HG03571 (cell line): ENCODE results near the gene CCR5.
"Not testable (repeated sequence)": the region's sequence is repeated elsewhere in the genome, so short reads cannot be mapped to it uniquely, and the experiment has no call there.

ENCODE experiments used
- ATAC-seq: cut with Tn5 transposase; IDR thresholded peaks from one replicate; pipeline ENCODE4 v1.9.1; 2021; ENCODE audit not compliant: unreplicated experiment

CCR5 gene

DNA sequence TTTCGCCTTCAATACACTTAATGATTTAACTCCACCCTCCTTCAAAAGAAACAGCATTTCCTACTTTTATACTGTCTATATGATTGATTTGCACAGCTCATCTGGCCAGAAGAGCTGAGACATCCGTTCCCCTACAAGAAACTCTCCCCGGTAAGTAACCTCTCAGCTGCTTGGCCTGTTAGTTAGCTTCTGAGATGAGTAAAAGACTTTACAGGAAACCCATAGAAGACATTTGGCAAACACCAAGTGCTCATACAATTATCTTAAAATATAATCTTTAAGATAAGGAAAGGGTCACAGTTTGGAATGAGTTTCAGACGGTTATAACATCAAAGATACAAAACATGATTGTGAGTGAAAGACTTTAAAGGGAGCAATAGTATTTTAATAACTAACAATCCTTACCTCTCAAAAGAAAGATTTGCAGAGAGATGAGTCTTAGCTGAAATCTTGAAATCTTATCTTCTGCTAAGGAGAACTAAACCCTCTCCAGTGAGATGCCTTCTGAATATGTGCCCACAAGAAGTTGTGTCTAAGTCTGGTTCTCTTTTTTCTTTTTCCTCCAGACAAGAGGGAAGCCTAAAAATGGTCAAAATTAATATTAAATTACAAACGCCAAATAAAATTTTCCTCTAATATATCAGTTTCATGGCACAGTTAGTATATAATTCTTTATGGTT, at the start of gene CCR5:
CCR5 (plus strand) TSS at position 108 of the 680 bp plus-strand sequence. CDS start 1,957 bp downstream, outside the sequence.
- no peak for ATAC-seq

DNA sequence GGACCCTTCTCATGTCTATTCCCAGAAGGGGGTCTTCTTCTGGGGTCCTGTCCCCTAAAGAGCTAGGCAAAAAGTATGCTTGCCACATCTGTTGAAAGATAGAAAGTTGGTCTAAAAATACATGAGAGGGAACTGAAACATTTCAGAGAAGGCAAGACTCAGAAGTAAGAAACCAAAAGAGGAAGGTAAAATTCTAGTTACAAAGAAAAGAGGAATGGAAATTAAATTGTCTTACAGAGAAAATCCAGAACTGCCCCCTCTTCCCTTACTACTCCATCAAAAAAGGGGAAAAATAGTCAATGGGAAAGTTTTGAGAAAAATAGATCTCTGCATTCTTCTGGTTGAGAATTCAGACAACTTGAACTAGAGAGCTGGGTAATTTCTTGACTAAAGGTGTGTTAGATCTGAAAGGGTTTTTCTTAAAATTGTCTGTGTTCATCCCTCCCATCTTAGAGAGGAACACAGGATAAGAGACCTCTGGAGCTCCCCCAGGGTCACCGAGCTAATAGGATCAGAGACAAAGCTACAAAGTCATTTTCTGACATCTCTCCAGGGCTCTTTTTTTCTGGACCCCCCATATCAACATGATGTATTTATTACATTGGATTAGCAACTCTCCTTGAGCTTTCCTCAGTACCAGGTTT, 49.2 kb upstream of the CCR5 start:
- ATAC-seq = no peak

DNA sequence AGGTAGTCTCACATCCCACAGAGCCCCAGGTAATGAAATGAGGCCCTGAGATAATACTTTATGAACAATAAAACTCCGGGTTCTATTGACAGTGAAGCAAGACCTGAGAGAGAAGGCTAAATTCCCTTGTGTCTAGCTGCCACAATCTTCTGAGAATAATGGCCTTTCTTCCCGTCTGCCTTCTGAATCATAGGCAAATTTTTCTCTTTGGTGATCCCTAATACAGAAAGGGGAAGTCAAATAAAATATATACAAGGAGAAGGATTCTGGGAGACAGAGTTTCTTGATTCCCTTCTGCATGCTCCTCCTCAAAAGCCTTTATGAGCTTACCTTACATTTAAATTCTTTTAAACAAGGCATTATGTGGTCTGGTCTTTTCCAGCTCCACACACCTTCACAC, 46.7 kb upstream of the CCR5 start:
- no peak for ATAC-seq

DNA sequence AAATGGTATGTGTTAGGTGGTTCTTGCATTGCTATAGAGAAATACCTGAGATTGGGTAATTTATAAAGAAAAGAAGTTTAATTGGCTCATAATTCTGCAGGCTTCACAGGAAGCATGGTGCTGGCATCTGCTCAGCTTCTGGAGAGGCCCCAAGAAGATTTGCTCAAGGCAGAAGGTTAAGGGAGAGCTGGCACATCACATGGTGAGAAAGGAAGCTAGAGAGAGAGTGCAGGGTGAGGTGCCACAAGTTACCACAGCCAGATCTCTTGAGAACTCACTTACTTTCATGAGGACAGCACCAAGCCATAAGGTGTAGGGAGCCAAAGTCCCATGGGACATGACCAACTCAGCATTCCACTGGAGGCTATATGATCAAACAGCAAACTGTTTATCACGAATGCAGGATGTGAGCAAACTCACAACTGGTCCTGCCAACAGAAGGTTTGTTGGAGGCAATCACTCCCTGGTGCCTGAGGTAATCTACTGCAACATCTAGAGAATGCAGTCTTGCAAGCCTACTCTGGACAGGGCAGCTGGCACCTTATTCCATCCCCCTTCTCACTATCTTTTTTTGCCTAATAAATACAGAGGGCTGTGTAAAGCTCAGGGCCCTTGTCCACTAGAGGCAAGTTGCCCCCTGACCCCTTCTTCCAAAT, 45.0 kb upstream of the CCR5 start:
- no peak for ATAC-seq

DNA sequence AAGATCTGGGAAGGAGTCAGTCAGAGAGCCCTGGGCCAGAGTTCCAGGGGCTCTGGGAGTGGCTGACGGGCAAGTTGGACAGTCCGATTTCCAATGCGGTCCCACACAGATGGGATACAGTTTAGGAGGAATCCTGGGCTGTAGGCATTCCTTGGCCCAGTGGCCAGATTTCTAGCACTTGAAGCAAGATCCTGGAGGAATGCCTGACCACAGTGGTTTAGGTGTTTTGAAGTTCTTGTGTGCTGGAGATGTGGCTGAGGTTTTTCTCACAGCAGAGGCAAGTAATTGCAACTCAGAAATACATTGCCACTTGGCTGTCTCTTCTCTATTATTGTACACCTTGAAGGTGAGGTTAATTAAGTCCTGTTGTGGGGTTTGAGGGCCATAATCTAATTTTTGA, 40.1 kb upstream of the CCR5 start:
- ATAC-seq = not testable (repeated sequence)

DNA sequence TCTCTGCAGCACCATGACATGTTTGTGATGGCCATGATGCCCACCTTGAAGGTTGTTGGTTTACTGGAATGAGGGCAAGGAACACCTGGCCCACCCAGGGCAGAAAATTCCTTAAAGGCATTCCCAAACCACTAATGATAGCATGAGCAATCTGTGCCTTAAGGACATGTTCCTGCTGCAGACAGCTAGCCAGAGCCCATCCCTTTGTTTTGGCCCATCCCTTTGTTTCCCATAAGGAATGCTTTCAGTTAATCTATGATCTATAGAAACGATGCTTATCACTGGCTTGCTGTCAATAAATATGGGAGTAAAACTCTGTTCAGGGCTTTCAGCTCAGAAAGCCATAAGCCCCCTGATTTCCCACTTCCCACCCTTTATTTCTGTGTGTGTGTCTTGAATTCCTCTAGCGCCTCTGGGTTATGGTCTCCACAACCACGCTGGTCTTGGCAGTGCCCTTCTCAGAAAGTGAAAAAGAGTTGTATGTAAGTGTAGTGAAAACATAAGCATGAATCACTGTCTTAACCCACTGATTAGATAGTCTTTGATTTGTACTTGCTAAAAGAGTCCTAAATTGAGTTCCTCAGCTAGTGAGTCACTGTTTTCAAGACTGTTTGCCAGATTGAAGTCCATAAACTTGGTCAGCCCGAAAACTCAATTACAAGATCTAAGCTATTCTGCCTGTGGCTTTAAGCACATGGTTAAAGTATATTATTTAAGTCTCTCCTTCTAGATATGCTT, 35.8 kb upstream of the CCR5 start:
- ATAC-seq = no peak

DNA sequence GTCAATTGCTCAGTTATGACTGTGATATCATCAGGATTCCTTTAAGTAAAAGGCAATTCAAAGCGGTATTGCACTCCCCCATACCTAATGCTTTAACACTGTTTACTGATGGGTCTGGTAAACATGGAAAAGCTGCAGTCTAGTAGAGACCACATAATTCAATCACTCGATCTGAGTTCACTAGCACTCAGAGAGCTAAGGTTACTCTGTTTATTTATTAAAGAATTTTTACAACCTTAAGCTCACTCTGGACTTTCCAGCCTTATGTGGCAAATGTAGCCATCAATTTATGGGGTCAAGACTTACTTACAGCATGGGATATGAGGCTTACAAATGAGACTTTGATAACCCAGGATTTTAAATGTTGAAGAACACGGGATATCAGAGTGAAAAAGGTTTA, 35.2 kb upstream of the CCR5 start:
- no peak for ATAC-seq

DNA sequence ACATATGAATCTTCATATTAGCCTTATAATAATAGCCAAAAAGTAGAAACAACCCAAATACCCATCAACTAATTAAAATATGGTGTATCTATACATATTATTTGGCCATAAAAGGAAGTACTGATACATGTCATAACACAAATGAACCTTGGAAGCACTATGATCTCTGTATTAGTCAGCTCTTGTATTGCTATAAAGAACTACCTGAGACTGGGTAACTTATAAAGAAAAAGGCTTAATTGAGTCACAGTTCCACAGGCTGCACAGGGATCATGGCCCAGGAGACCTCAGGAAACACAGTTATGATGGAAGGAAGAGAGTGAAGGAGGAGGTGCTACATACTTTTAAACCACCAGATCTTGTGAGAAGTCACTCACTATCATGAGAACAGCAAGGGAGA, 32.8 kb upstream of the CCR5 start:
- no peak for ATAC-seq

DNA sequence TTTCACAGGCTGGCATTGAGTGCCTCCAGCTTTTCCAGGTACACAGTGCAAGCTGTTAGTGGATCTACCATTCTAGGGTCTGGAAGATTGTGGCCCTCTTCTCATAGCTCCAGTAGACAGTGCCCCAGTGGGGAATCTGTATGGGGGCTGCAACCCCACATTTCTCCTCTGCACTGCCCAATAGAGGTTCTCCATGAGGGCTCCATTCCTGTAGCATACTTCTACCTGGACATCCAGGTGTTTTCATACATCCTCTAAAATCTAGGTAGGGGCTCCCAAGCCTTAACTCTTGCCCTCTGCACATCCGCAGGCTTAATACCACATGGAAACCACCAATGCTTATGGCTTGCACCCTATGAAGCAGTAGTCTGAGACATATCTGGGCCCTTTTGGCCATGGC, 31.9 kb upstream of the CCR5 start:
- no peak for ATAC-seq

DNA sequence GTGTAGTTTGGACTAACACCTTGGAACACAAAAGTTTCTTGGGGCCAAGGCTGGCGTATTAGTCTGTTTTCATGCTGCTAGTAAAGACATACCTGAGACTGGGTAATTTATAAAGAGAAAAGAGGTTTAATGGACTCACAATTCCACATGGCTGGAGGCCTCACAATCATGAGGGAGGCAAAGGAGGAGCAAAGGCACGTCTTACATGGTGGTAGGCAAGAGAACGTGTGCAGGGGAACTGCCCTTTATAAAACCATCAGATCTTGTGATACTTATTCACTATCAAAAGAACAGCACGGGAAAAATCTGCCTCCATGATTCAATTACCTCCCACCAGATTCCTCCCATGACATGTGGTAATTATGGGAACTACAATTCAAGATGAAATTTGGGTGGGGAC, 26.3 kb upstream of the CCR5 start:
- no peak for ATAC-seq

DNA sequence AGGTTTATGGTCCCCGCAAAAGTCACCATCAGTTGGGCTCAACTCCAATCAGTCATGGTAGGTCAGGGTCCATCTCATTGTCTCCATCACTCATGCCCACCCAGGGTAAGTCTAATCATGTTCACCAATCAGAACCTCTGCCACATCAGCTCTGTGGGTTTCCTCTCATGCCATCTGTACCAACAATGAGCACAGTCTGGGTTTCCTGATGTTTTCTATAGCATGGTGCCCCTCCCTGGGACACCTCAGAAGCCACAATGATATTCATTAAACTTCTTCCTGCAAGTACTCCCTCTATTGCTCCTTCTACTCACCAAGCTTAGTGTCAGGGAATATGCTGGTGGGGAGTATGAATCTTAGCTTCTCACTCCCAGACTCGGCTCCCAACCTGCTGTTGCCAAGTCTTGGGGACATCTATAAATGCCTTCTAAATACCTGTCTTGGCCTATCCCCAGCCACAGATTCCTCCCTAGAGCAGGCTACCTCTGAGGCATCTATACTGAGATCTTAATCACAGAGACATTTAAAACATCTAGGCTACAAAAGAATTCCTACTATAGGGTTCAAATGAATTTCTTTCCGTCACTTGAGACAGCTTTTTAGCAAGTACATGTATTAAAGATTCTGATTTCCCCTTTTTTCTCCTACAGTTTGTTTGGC, 21.8 kb upstream of the CCR5 start:
- ATAC-seq = no peak

DNA sequence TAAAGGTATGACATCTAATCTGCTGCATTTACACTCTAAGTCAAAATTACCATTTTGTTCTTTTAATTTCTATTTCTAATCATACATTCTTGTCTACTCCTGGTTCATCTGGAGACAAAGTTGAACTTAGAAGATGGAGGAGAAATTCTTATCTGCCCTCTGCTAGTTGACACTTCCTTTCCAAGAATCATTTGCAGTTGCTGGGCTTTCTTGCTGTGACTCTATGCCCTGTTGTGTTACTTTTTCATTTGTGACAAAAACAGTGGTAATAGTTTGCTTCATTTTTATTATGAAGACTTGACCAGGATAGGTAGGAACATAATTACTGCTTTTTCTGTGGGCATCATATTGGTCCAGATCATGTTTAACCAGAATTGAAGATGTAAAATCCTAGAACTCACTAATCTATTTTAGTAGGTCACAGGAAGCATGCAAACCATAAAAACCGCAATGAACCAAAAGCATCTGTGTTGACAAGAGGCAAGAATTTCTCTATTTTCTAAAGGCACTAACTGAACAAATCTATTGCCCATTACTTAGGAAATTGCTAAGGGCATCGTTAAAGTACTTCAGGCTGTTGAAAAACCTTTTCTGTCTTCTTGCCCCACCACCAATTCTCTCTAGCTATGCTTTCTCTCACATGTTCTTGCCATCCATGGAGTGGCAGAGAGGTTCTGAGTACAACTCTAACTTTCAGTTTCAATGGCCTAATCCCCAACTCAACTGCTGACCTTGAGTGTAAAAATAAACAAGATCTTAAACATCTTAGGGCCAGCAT, 21.1 kb upstream of the CCR5 start:
- ATAC-seq = peak; percentile 67

DNA sequence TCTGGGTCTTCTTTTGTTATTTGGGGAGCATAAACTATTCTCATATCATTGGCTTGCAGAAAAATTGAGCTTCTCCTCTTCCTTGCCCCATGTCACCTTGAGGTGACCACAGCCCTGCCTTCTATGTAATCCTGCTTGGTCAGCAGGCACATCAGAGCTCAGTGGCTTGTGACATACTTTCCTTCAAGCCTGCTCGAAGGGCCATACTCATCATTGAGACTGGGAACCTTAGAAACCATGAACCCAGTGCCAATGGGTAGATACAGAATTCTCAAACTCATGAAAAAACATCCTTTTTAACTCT, 20.5 kb upstream of the CCR5 start:
- peak; percentile 40 for ATAC-seq

DNA sequence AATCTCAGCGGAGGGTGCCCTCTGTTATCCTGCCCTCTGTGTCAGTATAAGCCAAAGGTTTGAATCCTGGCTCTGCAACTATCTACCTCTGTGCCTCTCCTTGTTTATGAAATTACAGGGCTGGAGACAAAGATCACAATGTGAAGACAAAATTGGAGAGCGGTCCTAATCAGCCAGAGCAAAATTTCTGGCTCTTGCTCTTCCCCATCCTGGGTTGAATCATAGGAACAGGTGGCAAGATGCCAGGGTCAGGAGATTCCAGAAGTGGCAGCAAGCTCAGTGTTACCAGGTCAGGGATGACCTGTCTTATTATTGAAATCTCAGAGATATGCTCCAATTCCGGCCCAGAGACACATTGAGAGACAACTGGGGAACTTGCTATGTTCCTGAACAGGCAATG, 19.1 kb upstream of the CCR5 start:
- no peak for ATAC-seq

DNA sequence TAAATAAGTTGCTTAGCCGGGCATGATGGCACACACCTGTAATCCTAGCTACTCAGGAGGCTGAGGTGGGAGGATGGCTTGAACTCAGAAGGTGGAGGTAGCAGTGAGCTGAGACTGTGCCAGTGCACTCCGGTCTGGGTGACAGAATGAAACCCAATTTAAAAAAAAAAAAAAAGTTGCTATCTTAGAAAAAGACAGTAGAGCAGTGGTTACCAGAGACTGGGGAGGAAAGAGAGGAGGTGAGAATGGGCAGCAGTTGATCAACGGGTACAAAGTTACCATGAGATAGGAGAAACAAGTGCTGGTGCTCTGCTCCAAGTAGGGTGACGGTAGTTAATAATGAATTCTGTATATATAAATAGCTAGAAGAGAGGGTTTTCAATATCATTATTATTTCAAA, 17.7 kb upstream of the CCR5 start:
- ATAC-seq = no peak

DNA sequence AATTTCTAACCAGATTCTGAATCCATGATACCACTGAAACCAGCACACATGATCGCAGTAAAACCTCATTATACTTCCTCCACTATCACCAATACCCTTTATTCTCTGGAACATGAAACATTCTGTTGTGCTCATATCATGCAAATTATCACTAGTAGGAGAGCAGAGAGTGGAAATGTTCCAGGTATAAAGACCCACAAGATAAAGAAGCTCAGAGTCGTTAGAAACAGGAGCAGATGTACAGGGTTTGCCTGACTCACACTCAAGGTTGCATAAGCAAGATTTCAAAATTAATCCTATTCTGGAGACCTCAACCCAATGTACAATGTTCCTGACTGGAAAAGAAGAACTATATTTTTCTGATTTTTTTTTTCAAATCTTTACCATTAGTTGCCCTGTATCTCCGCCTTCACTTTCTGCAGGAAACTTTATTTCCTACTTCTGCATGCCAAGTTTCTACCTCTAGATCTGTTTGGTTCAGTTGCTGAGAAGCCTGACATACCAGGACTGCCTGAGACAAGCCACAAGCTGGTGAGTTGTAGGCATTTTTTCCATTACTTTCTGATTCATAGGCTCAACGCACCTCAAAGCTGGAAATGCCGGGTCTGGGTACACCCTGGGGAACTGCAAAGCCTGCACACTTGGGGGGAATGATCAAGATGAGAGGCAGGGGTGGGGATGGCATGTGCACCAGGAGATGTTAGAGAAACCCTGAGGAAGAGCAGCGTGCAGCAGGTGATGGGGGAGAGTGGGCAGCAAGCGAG, 16.9 kb upstream of the CCR5 start, which contains the start of gene CCR2:
CCR2 (plus strand) TSS at position 465 of the 764 bp plus-strand sequence. CDS start 3,417 bp downstream, outside the sequence.
- no peak for ATAC-seq

DNA sequence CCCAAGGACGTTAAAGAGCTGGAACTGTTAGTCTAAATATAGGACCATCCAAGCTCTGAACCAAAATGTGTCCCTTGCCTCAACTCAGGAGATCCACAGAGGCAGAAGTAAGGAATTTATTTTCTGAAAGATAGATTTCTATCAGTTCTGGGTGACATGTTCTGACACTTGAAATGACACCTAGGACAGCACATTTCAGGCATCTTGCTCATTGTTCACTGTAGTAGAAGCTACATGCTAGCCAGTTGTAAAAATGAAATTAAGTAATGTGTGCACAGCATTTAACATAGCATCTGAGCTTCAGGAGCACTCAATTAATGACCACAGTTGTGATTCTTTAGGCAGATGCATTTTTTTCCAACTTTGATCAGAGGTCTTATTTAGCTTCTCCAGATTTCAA, 16.3 kb upstream of the CCR5 start:
- no peak for ATAC-seq

DNA sequence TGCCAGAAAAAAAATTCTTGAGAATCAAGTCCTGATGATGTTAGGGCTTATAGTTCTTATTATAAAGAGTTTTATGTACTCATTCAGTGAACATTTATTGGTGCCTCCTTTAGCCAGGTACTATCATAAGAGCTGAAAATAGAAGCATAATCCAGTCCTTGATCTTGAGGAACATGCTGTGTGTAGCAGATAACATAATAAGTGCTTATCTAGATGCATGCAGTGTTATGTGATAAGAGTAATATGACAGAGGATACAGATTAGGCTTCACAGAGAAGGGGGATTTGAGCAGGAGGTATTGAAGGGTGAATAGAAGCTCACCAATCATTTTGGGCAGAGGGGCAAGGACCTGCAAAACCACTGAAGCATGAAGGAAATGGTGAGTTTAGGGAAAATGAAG, 15.8 kb upstream of the CCR5 start:
- no peak for ATAC-seq

DNA sequence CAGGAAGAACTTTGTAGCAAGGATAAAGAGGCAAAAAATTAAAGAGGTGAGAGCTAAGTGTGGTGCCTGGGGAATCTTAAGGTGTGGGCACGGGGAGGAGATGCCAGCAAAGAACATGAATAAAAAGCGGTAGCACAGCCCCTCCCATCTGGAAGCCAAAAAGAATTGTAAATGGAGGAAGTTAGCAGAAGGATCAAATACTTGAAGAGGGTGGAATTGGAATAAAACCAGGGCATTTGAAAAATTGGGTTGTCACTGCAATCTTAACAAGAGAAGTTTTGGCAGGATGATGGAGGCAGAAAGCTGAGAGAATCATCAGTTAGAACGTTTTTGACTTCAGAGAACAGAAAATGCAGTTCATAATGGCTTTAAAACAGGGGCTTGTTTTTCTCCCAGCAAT, 14.5 kb upstream of the CCR5 start:
- ATAC-seq = no peak

DNA sequence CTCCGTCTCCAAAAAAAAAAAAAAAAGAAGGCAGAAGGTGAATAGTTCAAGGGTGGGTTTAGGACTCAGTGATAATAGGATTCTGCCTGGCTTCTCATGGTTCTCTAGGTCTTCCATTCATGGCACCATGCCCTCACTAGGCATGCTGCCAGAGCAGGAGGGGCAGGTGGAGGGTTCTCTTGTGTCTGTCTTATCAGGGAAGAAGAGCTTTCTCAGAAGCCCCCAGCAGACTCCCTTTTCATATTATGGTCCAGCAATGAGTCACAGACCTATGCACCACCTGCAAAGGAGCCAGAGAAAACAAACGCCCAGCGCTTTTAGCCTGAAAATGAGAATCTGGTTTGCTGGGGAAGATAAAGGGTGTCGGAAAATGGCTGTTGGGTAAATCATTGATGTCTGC, 13.8 kb upstream of the CCR5 start:
- no peak for ATAC-seq
